Panc1 (cell line): ENCODE measurements around the gene MAPT. TPM values are rescaled to one million over a fixed set of nuclear protein-coding genes. Genes with fewer than 3 reads are reported as not detected.

Source experiments
- ATAC-seq: fragments of 200-7000 bp; cut with Tn5 transposase; 2 replicates; pipeline ENCODE4 v1.9.1; 2020; ENCODE audit warnings: mild to moderate bottlenecking, moderate library complexity
- BruUV-seq: library from RNA; stranded (reverse); fragments of 400-500 nt; replicated peaks from 2 replicates; lab custom pipeline; 2021; lab: Mats Ljungman, UMichigan
- CTCF ChIA-PET: fragments of 300-600 bp; sonication (Branson Sonifier 250); formaldehyde crosslinking; loops from one replicate; lab custom pipeline; 2022; ENCODE audit warnings: antibody characterized with exemption; lab: Charles Lee
- POLR2A ChIA-PET: fragments of 300-600 bp; sonication (Branson Sonifier 250); formaldehyde crosslinking; loops from one replicate; lab custom pipeline; 2022; ENCODE audit warnings: antibody characterized with exemption; lab: Charles Lee
- DNase-seq: peaks from one replicate; pipeline ENCODE4 v3.0.0-alpha.2; 2010; ENCODE audit warnings: low read depth, low spot score
- H3K27ac ChIP-seq: 2 replicates; pipeline ENCODE4 v1.5.1; 2011; ENCODE audit warnings: mild to moderate bottlenecking, low read length, inconsistent platforms
- H3K27me3 ChIP-seq: fragments of 200-500 bp; sonication (Bioruptor generic); 2 replicates; pipeline ENCODE4 v1.6.0; 2014; ENCODE audit warnings: low read length, inconsistent platforms; ENCODE audit not compliant: control insufficient read depth, insufficient read depth
- H3K36me3 ChIP-seq: fragments of 200-500 bp; sonication (Bioruptor generic); 2 replicates; pipeline ENCODE4 v1.5.1; 2014; ENCODE audit warnings: inconsistent platforms, mild to moderate bottlenecking, low read length, moderate library complexity; ENCODE audit not compliant: control insufficient read depth, insufficient read depth
- H3K4me1 ChIP-seq: 2 replicates; pipeline ENCODE4 v1.5.1; 2011; ENCODE audit warnings: inconsistent platforms, mild to moderate bottlenecking, low read length, moderate library complexity; ENCODE audit not compliant: control insufficient read depth, insufficient read depth
- H3K4me3 ChIP-seq, 2 experiments: 2 replicates each; pipeline ENCODE4 v1.5.1; 2011 to 2012; ENCODE audit warnings: low read depth in 2 of 2, low read length in 2 of 2, mild to moderate bottlenecking in 2 of 2, inconsistent platforms in 1 of 2, moderate library complexity in 1 of 2
- H3K9me3 ChIP-seq: fragments of 200-500 bp; sonication (Bioruptor generic); 2 replicates; pipeline ENCODE4 v1.5.1; 2014; ENCODE audit warnings: low read depth, mild to moderate bottlenecking, inconsistent platforms, low read length, moderate library complexity; ENCODE audit not compliant: control insufficient read depth, insufficient read depth
- CTCF ChIP-seq: fragments of 450-650 bp; IDR thresholded peaks from 2 replicates; pipeline ENCODE4 v1.5.1; 2017; ENCODE audit warnings: mild to moderate bottlenecking
- POLR2AphosphoS5 ChIP-seq: IDR thresholded peaks from 2 replicates; pipeline ENCODE4 v1.6.1; 2012; ENCODE audit warnings: mild to moderate bottlenecking, low read depth, low read length, moderate library complexity
- REST ChIP-seq, 2 experiments: IDR thresholded peaks; 2 replicates each; pipeline ENCODE4 v1.6.1; 2011 to 2012; ENCODE audit warnings: low read depth in 2 of 2, control low read depth in 1 of 2, low read length in 1 of 2, mild to moderate bottlenecking in 1 of 2, moderate library complexity in 1 of 2; ENCODE audit not compliant: insufficient read depth in 1 of 2
- SIN3A ChIP-seq: IDR thresholded peaks from 2 replicates; pipeline ENCODE4 v1.6.1; 2012; ENCODE audit warnings: low read depth, mild to moderate bottlenecking, low read length, moderate library complexity, borderline replicate concordance; ENCODE audit not compliant: insufficient read depth
- TCF7L2 ChIP-seq: IDR thresholded peaks from 2 replicates; pipeline ENCODE4 v1.6.1; 2011; ENCODE audit warnings: mild to moderate bottlenecking, low read depth, low read length, inconsistent platforms
- in situ Hi-C: cut with HindIII; loops from 2 replicates; pipeline ENCODE4 v1.10.0; 2016; ENCODE audit warnings: low sequenced_read_pairs, low pct_unique_long_range_greater_than_20kb
- intact Hi-C: fragments of 100-400 bp; cut with micrococcal nuclease; formaldehyde crosslinking; loops from one replicate; pipeline ENCODE4 v1.10.0; 2022; ENCODE audit not compliant: unreplicated experiment
- total RNA-seq: library from RNA; stranded (reverse); gene quantifications from one replicate; pipeline ENCODE4 v1.2.1, GENCODE V29; 2021; ENCODE audit not compliant: unreplicated experiment

MAPT gene
- total RNA-seq, 1 experiment from 2014 or later = 0.59 TPM

GRCh38 chr17:45982791-45983613, 88.6 kb downstream of the MAPT start:
- ChIA-PET CTCF (no interaction called here), POLR2A (no interaction called here)
- TF ChIP-seq CTCF = no peak
- TF ChIP-seq TCF7L2 = no peak
- TF ChIP-seq POLR2AphosphoS5 = no peak
- no peak for TF ChIP-seq REST (IDR thresholded peaks at IDR 0.05; ENCODE audit: insufficient read depth in 1 of 2, low read depth in 2 of 2, low read length in 1 of 2)
- TF ChIP-seq SIN3A = no peak
- ATAC-seq (no peak), DNase-seq (no peak)
- no peak overlapping the region for H3K4me3 ChIP-seq
- H3K27me3 ChIP-seq = no peaks in the 10 kb centered on the region
- intact Hi-C loops = no loop called here
- H3K9me3 ChIP-seq = no peaks in the 10 kb centered on the region
- no peak overlapping the region for H3K27ac ChIP-seq
- no peaks in the 10 kb centered on the region for H3K4me1 ChIP-seq
- no TSS peak for BruUV-seq
- no peaks in the 10 kb centered on the region for H3K36me3 ChIP-seq
- in situ Hi-C loops = no loop called here

GRCh38 chr17:45983614-45984310, 89.4 kb downstream of the MAPT start:
- no peaks in the 10 kb centered on the region for H3K9me3 ChIP-seq
- H3K27ac ChIP-seq = no peak overlapping the region
- intact Hi-C loops = no loop called here
- no peak overlapping the region for H3K4me3 ChIP-seq
- H3K4me1 ChIP-seq = no peaks in the 10 kb centered on the region
- no peaks in the 10 kb centered on the region for H3K27me3 ChIP-seq
- in situ Hi-C loops = no loop called here
- no TSS peak for BruUV-seq
- CTCF ChIA-PET = no interaction called here
- DNase-seq (no peak), ATAC-seq (no peak)
- no peaks in the 10 kb centered on the region for H3K36me3 ChIP-seq
- POLR2A ChIA-PET = no interaction called here
- TF ChIP-seq CTCF = no peak
- no peak for TF ChIP-seq SIN3A
- no peak for TF ChIP-seq POLR2AphosphoS5
- TF ChIP-seq TCF7L2 = no peak
- no peak for TF ChIP-seq REST (IDR thresholded peaks at IDR 0.05; ENCODE audit: insufficient read depth in 1 of 2, low read depth in 2 of 2, low read length in 1 of 2)
